Endothelial cell of umbilical vein (primary cell): Measurements from ENCODE around the gene PROX1.

ENCODE experiments used
- EZH2 ChIP-seq: IDR thresholded peaks from 2 replicates; pipeline ENCODE4 v1.6.1; 2012; ENCODE audit warnings: borderline replicate concordance, low read depth, mild to moderate bottlenecking, moderate library complexity, low read length, inconsistent platforms; ENCODE audit not compliant: severe bottlenecking
- JUN ChIP-seq: IDR thresholded peaks from 2 replicates; pipeline ENCODE4 v1.6.1; 2011; ENCODE audit warnings: borderline replicate concordance, low read depth; ENCODE audit not compliant: insufficient read length, insufficient read depth
- MYC ChIP-seq: IDR thresholded peaks from one replicate; pipeline ENCODE4 v1.6.1; 2011; ENCODE audit warnings: mild to moderate bottlenecking, low read depth, low read length
- POLR2A ChIP-seq: IDR thresholded peaks from 2 replicates; pipeline ENCODE4 v1.6.1; 2012; ENCODE audit warnings: low read depth, mild to moderate bottlenecking, control low read depth, low read length
- POLR2AphosphoS5 ChIP-seq: IDR thresholded peaks from 2 replicates; pipeline ENCODE4 v1.6.1; 2012; ENCODE audit warnings: low read depth, mild to moderate bottlenecking, control low read depth, low read length, moderate library complexity; ENCODE audit not compliant: insufficient read depth
- TF ChIP-seq, protein P1 (sequence below), 2 donors: IDR thresholded peaks; 1 replicate in 1 of 2; 2 replicates in 1 of 2; pipeline ENCODE4 v1.5.1; 2011; ENCODE audit warnings: low read length in 2 of 2, mild to moderate bottlenecking in 2 of 2, moderate library complexity in 2 of 2, control low read depth in 1 of 2, inconsistent platforms in 1 of 2, low read depth in 1 of 2; ENCODE audit not compliant: insufficient read depth in 1 of 2; ENCODE audit errors: extremely low read depth in 1 of 2
- TF ChIP-seq, protein P2 (sequence below): IDR thresholded peaks from 2 replicates; pipeline ENCODE4 v1.6.1; 2011; ENCODE audit not compliant: insufficient read depth, insufficient read length

- TF ChIP-seq POLR2A (no peak), EZH2 (no peak), JUN (peak; percentile 5), POLR2AphosphoS5 (no peak), MYC (no peak)
- TF ChIP-seq, protein P1, sequence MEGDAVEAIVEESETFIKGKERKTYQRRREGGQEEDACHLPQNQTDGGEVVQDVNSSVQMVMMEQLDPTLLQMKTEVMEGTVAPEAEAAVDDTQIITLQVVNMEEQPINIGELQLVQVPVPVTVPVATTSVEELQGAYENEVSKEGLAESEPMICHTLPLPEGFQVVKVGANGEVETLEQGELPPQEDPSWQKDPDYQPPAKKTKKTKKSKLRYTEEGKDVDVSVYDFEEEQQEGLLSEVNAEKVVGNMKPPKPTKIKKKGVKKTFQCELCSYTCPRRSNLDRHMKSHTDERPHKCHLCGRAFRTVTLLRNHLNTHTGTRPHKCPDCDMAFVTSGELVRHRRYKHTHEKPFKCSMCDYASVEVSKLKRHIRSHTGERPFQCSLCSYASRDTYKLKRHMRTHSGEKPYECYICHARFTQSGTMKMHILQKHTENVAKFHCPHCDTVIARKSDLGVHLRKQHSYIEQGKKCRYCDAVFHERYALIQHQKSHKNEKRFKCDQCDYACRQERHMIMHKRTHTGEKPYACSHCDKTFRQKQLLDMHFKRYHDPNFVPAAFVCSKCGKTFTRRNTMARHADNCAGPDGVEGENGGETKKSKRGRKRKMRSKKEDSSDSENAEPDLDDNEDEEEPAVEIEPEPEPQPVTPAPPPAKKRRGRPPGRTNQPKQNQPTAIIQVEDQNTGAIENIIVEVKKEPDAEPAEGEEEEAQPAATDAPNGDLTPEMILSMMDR (IDR thresholded peaks at IDR 0.05; ENCODE audit: extremely low read depth in 1 of 2, insufficient read depth in 1 of 2, low read depth in 1 of 2, low read length in 2 of 2), result no peak
- TF ChIP-seq, protein P2, sequence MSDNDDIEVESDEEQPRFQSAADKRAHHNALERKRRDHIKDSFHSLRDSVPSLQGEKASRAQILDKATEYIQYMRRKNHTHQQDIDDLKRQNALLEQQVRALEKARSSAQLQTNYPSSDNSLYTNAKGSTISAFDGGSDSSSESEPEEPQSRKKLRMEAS, result no peak
These were observed 86.7 kb downstream of the PROX1 start for GRCh38 chr1:214074477-214074876.
